HepG2 (cell line): ENCODE results near the gene MAP3K7CL. TPM values are rescaled to one million over a fixed set of nuclear protein-coding genes. Genes with fewer than 3 reads are reported as not detected.
A peak's percentile ranks its signal among the peaks of the same experiment; 100 is the strongest.

Experiments used
- BCL3 ChIP-seq: sonication (generic); formaldehyde crosslinking; IDR thresholded peaks from 2 replicates; pipeline ENCODE4 v1.5.1; 2020; ENCODE audit warnings: mild to moderate bottlenecking, missing genetic modification reagents, moderate library complexity
- CREB3 ChIP-seq: sonication (generic); formaldehyde crosslinking; IDR thresholded peaks from 2 replicates; pipeline ENCODE4 v1.5.0; 2020; ENCODE audit warnings: missing genetic modification reagents
- DDIT3 ChIP-seq: sonication (generic); formaldehyde crosslinking; IDR thresholded peaks from 2 replicates; pipeline ENCODE4 v1.4.0; 2020; ENCODE audit warnings: mild to moderate bottlenecking, missing genetic modification reagents
- ESRRA ChIP-seq: sonication (generic); formaldehyde crosslinking; IDR thresholded peaks from 2 replicates; pipeline ENCODE4 v1.5.1; 2020; ENCODE audit warnings: mild to moderate bottlenecking, low read depth, missing genetic modification reagents
- FOXP1 ChIP-seq, 2 experiments: fragments of 450-650 bp in 1 of 2; IDR thresholded peaks; 2 replicates each; pipeline ENCODE4 v1.6.1; 2017 to 2018; ENCODE audit warnings: antibody characterized with exemption in 1 of 2
- GABPB1 ChIP-seq: IDR thresholded peaks from 2 replicates; pipeline ENCODE4 v1.6.1; 2016; ENCODE audit warnings: mild to moderate bottlenecking, missing genetic modification reagents, moderate library complexity, missing compliant biosample characterization
- KDM5B ChIP-seq: sonication (generic); formaldehyde crosslinking; IDR thresholded peaks from 2 replicates; pipeline ENCODE4 v1.4.0; 2020; ENCODE audit warnings: missing genetic modification reagents, mild to moderate bottlenecking, borderline replicate concordance
- SP2 ChIP-seq: sonication (generic); formaldehyde crosslinking; IDR thresholded peaks from 2 replicates; pipeline ENCODE4 v1.5.1; 2020; ENCODE audit warnings: mild to moderate bottlenecking, missing genetic modification reagents
- TBX2 ChIP-seq: sonication (generic); formaldehyde crosslinking; IDR thresholded peaks from 2 replicates; pipeline ENCODE4 v1.5.0; 2020; ENCODE audit warnings: missing genetic modification reagents, mild to moderate bottlenecking, borderline replicate concordance
- TEF ChIP-seq: sonication (generic); formaldehyde crosslinking; IDR thresholded peaks from 2 replicates; pipeline ENCODE4 v1.5.0; 2020; ENCODE audit warnings: missing genetic modification reagents
- XRCC5 ChIP-seq: fragments of 200-400 bp; formaldehyde crosslinking; optimal IDR thresholded peaks from 2 replicates; pipeline ENCODE3; 2017; ENCODE audit warnings: mild to moderate bottlenecking, low read length
- ZBED4 ChIP-seq: sonication (generic); formaldehyde crosslinking; IDR thresholded peaks from 2 replicates; pipeline ENCODE4 v1.4.0; 2020; ENCODE audit warnings: missing genetic modification reagents, borderline replicate concordance
- ZBTB26 ChIP-seq: IDR thresholded peaks from 2 replicates; pipeline ENCODE4 v1.6.1; 2016; ENCODE audit warnings: missing compliant biosample characterization, missing genetic modification reagents, borderline replicate concordance
- ZBTB43 ChIP-seq: sonication (generic); formaldehyde crosslinking; conservative IDR thresholded peaks from 2 replicates; pipeline ENCODE4 v1.4.0; 2020; ENCODE audit warnings: missing genetic modification reagents
- ZNF20 ChIP-seq: sonication (generic); formaldehyde crosslinking; IDR thresholded peaks from 2 replicates; pipeline ENCODE4 v1.4.0; 2020; ENCODE audit warnings: mild to moderate bottlenecking, moderate library complexity, missing genetic modification reagents
- ZNF800 ChIP-seq: sonication (generic); formaldehyde crosslinking; IDR thresholded peaks from 2 replicates; pipeline ENCODE4 v1.4.0; 2020; ENCODE audit warnings: missing genetic modification reagents
- polyA plus RNA-seq, 8 experiments: library from polyadenylated mRNA; depleted of rRNA in 3 of 8; stranded (reverse) in 7 of 8; unstranded in 1 of 8; fragments of >200 nt; fragmentation: Illumina TruSeq in 4 of 8; extraction: Trizol in 4 of 8; gene quantifications; 2 replicates each; pipeline versions ENCODE4 v1.2.1 to v1.2.3, GENCODE V29; 2011 to 2016; ENCODE audit warnings: low read depth in 4 of 8, missing spikeins in 1 of 8, mixed read lengths in 1 of 8; ENCODE audit not compliant: insufficient read depth in 1 of 8
- total RNA-seq, 5 experiments: library from RNA; depleted of rRNA; stranded (reverse); fragments of >200 nt; fragmentation: Illumina TruSeq; extraction: Trizol; gene quantifications; 2 replicates each; pipeline ENCODE4 v1.2.3, GENCODE V29; 2016; ENCODE audit warnings: low read depth in 1 of 5

MAP3K7CL gene
- total and polyA plus RNA-seq, 2 of the 13 experiments (the other 11 are each of a cell fraction or from before 2014, with no cell fraction given) = 0.04 to 0.15 TPM

GRCh38 chr21:29195981-29196669 lies 65.7 kb downstream of the MAP3K7CL start (continued):
- TF ChIP-seq ZBED4 (CRISPR knock-in tag) (no peak), KDM5B (CRISPR knock-in tag) (no peak), TBX2 (no peak), BCL3 (no peak), GABPB1 (CRISPR knock-in tag) (peak; percentile 26; the same call in 1 of the 2 replicates), TEF (CRISPR knock-in tag) (no peak), DDIT3 (CRISPR knock-in tag) (no peak), FOXP1 (IDR thresholded peaks at IDR 0.05) (no peak), FOXP1 (CRISPR knock-in tag; IDR thresholded peaks at IDR 0.05) (peak; percentile 5; the same call in 1 of the 2 replicates), ZNF800 (no peak), ZBTB26 (CRISPR knock-in tag) (no peak), ZNF20 (CRISPR knock-in tag) (no peak), XRCC5 (no peak), ZBTB43 (CRISPR knock-in tag) (no peak), CREB3 (CRISPR knock-in tag) (no peak), SP2 (no peak), ESRRA (CRISPR knock-in tag) (no peak)
